Measurements from ENCODE around the gene SULT4A1. TPM values are rescaled to one million over a fixed set of nuclear protein-coding genes. Genes with fewer than 3 reads are reported as not detected.

The SULT4A1 gene
- total and polyA plus RNA-seq, 2 of the 8 experiments (the other 6 are each of a cell fraction or from before 2014, with no cell fraction given): 9.1 to 11.8 TPM

GRCh38 chr22:43850529-43850928 lies 11.8 kb downstream of the SULT4A1 start:
- Histone ChIP-seq H3K27ac (ENCODE audit: low read depth, low read length) (no peak overlapping the region), H2BK20ac (ENCODE audit: low read length) (no peak overlapping the region), H4K20me1 (replicated peaks in 1 of 2; ENCODE audit: control insufficient read depth in 1 of 2, insufficient read depth in 2 of 2, low read length in 2 of 2) (peaks cover 11 to 25% of the 10 kb centered on the region in 2 experiments), H3K9me3 (ENCODE audit: insufficient read depth in 2 of 2, low read depth in 1 of 2, low read length in 1 of 2) (no peaks in the 10 kb centered on the region), H2BK15ac (ENCODE audit: low read length) (no peak overlapping the region), H2BK5ac (ENCODE audit: low read depth, low read length) (no peak overlapping the region), H3K79me1 (ENCODE audit: low read depth, low read length) (peaks cover 54% of the 10 kb centered on the region), H3K4me2 (ENCODE audit: insufficient read depth in 1 of 2, low read depth in 2 of 2, low read length in 2 of 2) (no peak overlapping the region), H3K23ac (ENCODE audit: insufficient read length) (no peak overlapping the region), H4K5ac (ENCODE audit: insufficient read length, low read depth, low read length) (no peak overlapping the region), H2BK120ac (replicated peaks; ENCODE audit: low read depth, low read length) (no peak overlapping the region), H3K4ac (replicated peaks; ENCODE audit: insufficient read length, low read depth, low read length) (no peak overlapping the region), H4K8ac (ENCODE audit: extremely low read depth, insufficient read depth, low read length) (peak overlapping the region; percentile 46; the same call in 1 of the 2 replicates), H3K27me3 (replicated peaks in 1 of 4; ENCODE audit: control insufficient read depth in 3 of 4, extremely low read depth in 1 of 4, insufficient read depth in 3 of 4, low read length in 3 of 4) (no peaks in the 10 kb centered on the region), H3K79me2 (ENCODE audit: control insufficient read depth in 1 of 2, insufficient read depth in 2 of 2, low read length in 2 of 2) (peaks cover 0 to 72% of the 10 kb centered on the region in 2 experiments; a peak in 3 of 4 replicates), H2AK5ac (ENCODE audit: low read depth, low read length) (no peak overlapping the region), H3K4me1 (replicated peaks in 1 of 4; ENCODE audit: control insufficient read depth in 3 of 4, insufficient read depth in 4 of 4, low read length in 3 of 4) (peaks cover 0 to 12% (median 1%) of the 10 kb centered on the region in 4 experiments; a peak in 5 of 7 replicates), H3K14ac (ENCODE audit: insufficient read length) (no peak overlapping the region), H3K18ac (ENCODE audit: extremely low read depth, low read length) (no peak overlapping the region), H4K91ac (replicated peaks; ENCODE audit: insufficient read length, low read length) (no peak overlapping the region), H2BK12ac (ENCODE audit: low read depth, low read length) (no peak overlapping the region), H3K4me3 (ENCODE audit: extremely low read depth in 1 of 4, insufficient read depth in 2 of 4, low read depth in 3 of 4, low read length in 4 of 4) (no peak overlapping the region), H2AFZ (ENCODE audit: low read length) (no peak overlapping the region), H3K36me3 (ENCODE audit: control insufficient read depth in 2 of 4, insufficient read depth in 4 of 4, low read length in 3 of 4) (no peaks in the 10 kb centered on the region), H3K9ac (replicated peaks in 1 of 4; ENCODE audit: extremely low read depth in 1 of 4, low read depth in 3 of 4, low read length in 3 of 4) (no peak overlapping the region), H3K56ac (replicated peaks; ENCODE audit: insufficient read length, low read depth, low read length) (no peak overlapping the region), H3K23me2 (ENCODE audit: low read depth, low read length) (peaks cover 4% of the 10 kb centered on the region; the same call in 1 of the 2 replicates)
- FAIRE-seq (no peak), DNase-seq (ENCODE audit: low read depth in 1 of 2, low spot score in 2 of 2) (no peak)
- WGBS, 2 experiments (ENCODE audit: extremely low coverage in 1 of 2, insufficient coverage in 1 of 2, insufficient read length in 1 of 2, insufficient replicate concordance in 2 of 2, low coverage in 1 of 2, low lambda C conversion rate in 2 of 2, missing lambda C conversion rate in 1 of 2): 85% methylated on average over 12 of the region's 12 CpGs; no CpG with 5 or more reads in 1 of the 2 experiments
- ChIA-PET CTCF (ENCODE audit: partially characterized antibody) (interaction anchor here (1.2 to 3.7 kb wide), 3 partner anchors 8 to 34 kb away, joined by 3 to 24 read pairs (median 15); no protein-coding TSS in a partner anchor), POLR2A (ENCODE audit: partially characterized antibody) (interaction anchor here (1.1 kb wide), 1 partner anchor 27 kb away, joined by 3 read pairs; no protein-coding TSS in a partner anchor)
- TF ChIP-seq RBBP5 (IDR thresholded peaks at IDR 0.05; ENCODE audit: borderline replicate concordance, low read depth, low read length): no peak
- TF ChIP-seq SIRT6 (IDR thresholded peaks at IDR 0.05; ENCODE audit: low read length): no peak
- TF ChIP-seq CBX5 (IDR thresholded peaks at IDR 0.05; ENCODE audit: low read depth, low read length): no peak
- no peak for TF ChIP-seq GABPA (IDR thresholded peaks at IDR 0.05; ENCODE audit: borderline replicate concordance, insufficient read depth, low read length)
- no peak for TF ChIP-seq RFX5 (IDR thresholded peaks at IDR 0.05; ENCODE audit: borderline replicate concordance, low read depth, low read length)
- TF ChIP-seq FOSL1 (IDR thresholded peaks at IDR 0.05; ENCODE audit: insufficient read depth, low read depth, low read length): no peak
- TF ChIP-seq KDM4A (IDR thresholded peaks at IDR 0.05; ENCODE audit: low read depth, low read length, severe bottlenecking): no peak
- no peak for TF ChIP-seq NANOG (IDR thresholded peaks at IDR 0.05; ENCODE audit: insufficient read depth, low read depth, low read length, poor library complexity, severe bottlenecking)
- no peak for TF ChIP-seq SIX5 (IDR thresholded peaks at IDR 0.05; ENCODE audit: low read depth, low read length)
- no peak for TF ChIP-seq ZNF274 (IDR thresholded peaks at IDR 0.05; ENCODE audit: borderline replicate concordance, extremely low read depth, low read length)
- no peak for TF ChIP-seq JUN (IDR thresholded peaks at IDR 0.05; ENCODE audit: low read depth, low read length)
- no peak for TF ChIP-seq RAD21 (IDR thresholded peaks at IDR 0.05 in 1 of 2, conservative IDR thresholded peaks at IDR 0.05 in 1 of 2; ENCODE audit: low read depth in 2 of 2, low read length in 2 of 2)
- TF ChIP-seq RXRA (IDR thresholded peaks at IDR 0.05; ENCODE audit: insufficient read depth, low read depth, low read length): no peak
